Putamen (tissue), 1 donor: Measurements from ENCODE around the gene GNPTAB.

Source experiments
- DNase-seq: peaks from one replicate; pipeline ENCODE4 v3.0.0-alpha.2; 2016; ENCODE audit warnings: low spot score

Gene GNPTAB

GRCh38 chr12:101772012-101772775 lies 58.6 kb downstream of the GNPTAB start:
- no peak for DNase-seq

GRCh38 chr12:101769865-101770264 lies 60.9 kb downstream of the GNPTAB start:
- no peak for DNase-seq

- no peak for DNase-seq
These were observed 62.0 kb downstream of the GNPTAB start for GRCh38 chr12:101768781-101769180.

GRCh38 chr12:101767537-101767936 lies 63.2 kb downstream of the GNPTAB start:
- no peak for DNase-seq

- DNase-seq: no peak
These were observed 66.5 kb downstream of the GNPTAB start for GRCh38 chr12:101764051-101764792.

- no peak for DNase-seq
These were observed 67.4 kb downstream of the GNPTAB start for GRCh38 chr12:101763246-101763931.

- DNase-seq: no peak
These were observed 69.0 kb downstream of the GNPTAB start for GRCh38 chr12:101761781-101762180.

GRCh38 chr12:101761350-101761749 lies 69.4 kb downstream of the GNPTAB start:
- no peak for DNase-seq

- DNase-seq: no peak
These were observed 71.2 kb downstream of the GNPTAB start for GRCh38 chr12:101759396-101760047.

- peak; percentile 54 for DNase-seq
These were observed 80.6 kb downstream of the GNPTAB start for GRCh38 chr12:101750152-101750551.

- DNase-seq: no peak
These were observed 81.1 kb downstream of the GNPTAB start for GRCh38 chr12:101749657-101750056.

GRCh38 chr12:101748907-101749306 lies 81.9 kb downstream of the GNPTAB start:
- DNase-seq: no peak

GRCh38 chr12:101747697-101748096 lies 83.1 kb downstream of the GNPTAB start:
- DNase-seq: no peak

GRCh38 chr12:101746661-101747060 lies 84.1 kb downstream of the GNPTAB start:
- no peak for DNase-seq

- no peak for DNase-seq
These were observed 84.6 kb downstream of the GNPTAB start for GRCh38 chr12:101746196-101746595.

GRCh38 chr12:101745481-101745880 lies 85.3 kb downstream of the GNPTAB start:
- no peak for DNase-seq

- no peak for DNase-seq
These were observed 86.9 kb downstream of the GNPTAB start for GRCh38 chr12:101743724-101744472.

- DNase-seq: no peak
These were observed 87.5 kb downstream of the GNPTAB start for GRCh38 chr12:101743242-101743641.

- no peak for DNase-seq
These were observed 89.8 kb downstream of the GNPTAB start for GRCh38 chr12:101740980-101741379.

GRCh38 chr12:101740566-101740965 lies 90.2 kb downstream of the GNPTAB start:
- DNase-seq: no peak

GRCh38 chr12:101738920-101739665 lies 91.7 kb downstream of the GNPTAB start, which contains the start of gene SYCP3:
TSS of gene SYCP3 (minus strand) at chr12:101739462. CDS start at chr12:101737935, 1,527 bp downstream.
- no peak for DNase-seq
